Measurements from ENCODE around the gene LIX1L. TPM values are rescaled to one million over a fixed set of nuclear protein-coding genes. Genes with fewer than 3 reads are reported as not detected.
"Not testable (repeated sequence)": the region's sequence is repeated elsewhere in the genome, so short reads cannot be mapped to it uniquely, and the experiment has no call there.

The LIX1L gene
- total and polyA plus RNA-seq, 2 donors (not counting 3 experiments of a cell fraction or from before 2014, with no cell fraction given): 54.9 to 56.4 TPM

DNA sequence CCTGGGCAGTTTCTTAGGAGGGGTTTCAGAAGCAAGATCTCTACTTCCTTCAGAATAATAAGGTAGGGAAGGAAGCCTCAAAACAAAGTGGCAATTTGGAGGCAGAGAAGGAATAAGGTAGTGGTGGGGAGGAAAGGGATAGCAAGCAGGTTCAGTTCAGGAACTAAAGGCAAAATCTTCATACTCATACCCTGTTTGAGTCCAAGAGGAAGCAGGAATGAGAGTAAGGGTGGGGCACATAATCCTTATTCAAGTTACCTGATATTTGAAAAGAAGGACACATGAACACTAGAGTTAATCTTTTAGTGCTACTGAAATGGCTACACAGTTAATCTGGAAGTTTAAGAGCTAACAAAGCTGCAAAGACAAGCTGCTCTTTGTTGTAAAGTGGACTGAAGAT is 22.1 kb downstream of the LIX1L start:
- no peak for TF ChIP-seq JUN (IDR thresholded peaks at IDR 0.05; ENCODE audit: borderline replicate concordance, insufficient read depth, insufficient read length, low read depth)
- TF ChIP-seq CTCF (IDR thresholded peaks at IDR 0.05; ENCODE audit: extremely low read depth in 1 of 2, insufficient read depth in 1 of 2, low read depth in 1 of 2, low read length in 2 of 2): no peak
- TF ChIP-seq MAX (IDR thresholded peaks at IDR 0.05; ENCODE audit: insufficient read depth, insufficient read length): no peak
- no peak for TF ChIP-seq MYC (IDR thresholded peaks at IDR 0.05; ENCODE audit: low read depth, low read length)
- no peak for TF ChIP-seq FOS (IDR thresholded peaks at IDR 0.05; ENCODE audit: borderline replicate concordance, insufficient read depth, low read length)
- no peak for TF ChIP-seq POLR2AphosphoS5 (IDR thresholded peaks at IDR 0.05; ENCODE audit: insufficient read depth, low read depth, low read length)
- TF ChIP-seq GATA2 (IDR thresholded peaks at IDR 0.05; ENCODE audit: insufficient read depth, insufficient read length, low read depth, low read length): no peak
- no peak for TF ChIP-seq POLR2A (IDR thresholded peaks at IDR 0.05; ENCODE audit: low read depth, low read length)
- no peak for TF ChIP-seq EZH2 (IDR thresholded peaks at IDR 0.05; ENCODE audit: borderline replicate concordance, low read depth, low read length, severe bottlenecking)
- intact Hi-C loops (cut with micrococcal nuclease) (no loop called here), dilution Hi-C loops (cut with MboI; ENCODE audit: extremely low pct_ligation_motif_present, low sequenced_read_pairs) (no loop called here)
- no peaks in the 10 kb centered on the region for H3K27me3 ChIP-seq (ENCODE audit: control insufficient read depth in 2 of 2, insufficient read depth in 2 of 2, low read length in 2 of 2)
- peaks cover 10 to 14% of the 10 kb centered on the region in 2 experiments for H3K36me3 ChIP-seq (ENCODE audit: control insufficient read depth in 2 of 2, extremely low read depth in 1 of 2, insufficient read depth in 2 of 2, low read length in 2 of 2)
- H2AFZ ChIP-seq (ENCODE audit: low read depth, low read length): no peak overlapping the region
- H3K4me2 ChIP-seq (ENCODE audit: insufficient read depth, low read length): no peak overlapping the region
- no peaks in the 10 kb centered on the region for H3K9me3 ChIP-seq (replicated peaks; ENCODE audit: control insufficient read depth, insufficient read depth, low read length)
- no peaks in the 10 kb centered on the region for H3K79me2 ChIP-seq (ENCODE audit: control insufficient read depth, insufficient read depth, low read length)
- FAIRE-seq: no peak
- no peaks in the 10 kb centered on the region for H4K20me1 ChIP-seq (replicated peaks; ENCODE audit: control insufficient read depth, extremely low read depth, insufficient read depth, low read length)
- no peaks in the 10 kb centered on the region for H3K9me1 ChIP-seq (replicated peaks; ENCODE audit: control insufficient read depth, extremely low read depth, insufficient read depth, low read length)
- DNase-seq (ENCODE audit: low read depth, low spot score): no peak
- H3K4me3 ChIP-seq (replicated peaks in 1 of 3; ENCODE audit: insufficient read depth in 1 of 3, low read depth in 1 of 3, low read length in 3 of 3): no peak overlapping the region
- no peak overlapping the region for H3K27ac ChIP-seq (ENCODE audit: insufficient read depth, low read depth, low read length)
- BruUV-seq (replicated peaks): no TSS peak
- no peak overlapping the region for H3K9ac ChIP-seq (replicated peaks; ENCODE audit: extremely low read depth, insufficient read depth, low read length)
- ChIA-PET POLR2A (interaction anchor here (1.8 kb wide), 1 partner anchor 8 kb away, joined by 5 read pairs; the partner anchor contains the start of gene RBM8A), CTCF (interaction anchor here (1.2 kb wide), 1 partner anchor 26 kb away, joined by 3 read pairs; the partner anchor contains the start of gene ITGA10)
- no peaks in the 10 kb centered on the region for H3K4me1 ChIP-seq (ENCODE audit: control insufficient read depth, extremely low read depth, insufficient read depth, low read length)

- H3K27me3 ChIP-seq (ENCODE audit: control insufficient read depth in 2 of 2, insufficient read depth in 2 of 2, low read length in 2 of 2); H3K27ac ChIP-seq (ENCODE audit: insufficient read depth, low read depth, low read length); H3K9ac ChIP-seq (replicated peaks; ENCODE audit: extremely low read depth, insufficient read depth, low read length); H3K4me2 ChIP-seq (ENCODE audit: insufficient read depth, low read length); CTCF ChIA-PET; dilution Hi-C loops (cut with MboI; ENCODE audit: extremely low pct_ligation_motif_present, low sequenced_read_pairs); H3K9me1 ChIP-seq (replicated peaks; ENCODE audit: control insufficient read depth, extremely low read depth, insufficient read depth, low read length); H3K4me1 ChIP-seq (ENCODE audit: control insufficient read depth, extremely low read depth, insufficient read depth, low read length); H4K20me1 ChIP-seq (replicated peaks; ENCODE audit: control insufficient read depth, extremely low read depth, insufficient read depth, low read length); H3K79me2 ChIP-seq (ENCODE audit: control insufficient read depth, insufficient read depth, low read length); H2AFZ ChIP-seq (ENCODE audit: low read depth, low read length); H3K4me3 ChIP-seq (replicated peaks in 1 of 3; ENCODE audit: insufficient read depth in 1 of 3, low read depth in 1 of 3, low read length in 3 of 3); FAIRE-seq; BruUV-seq (replicated peaks); POLR2A ChIA-PET; DNase-seq (ENCODE audit: low read depth, low spot score); H3K9me3 ChIP-seq (replicated peaks; ENCODE audit: control insufficient read depth, insufficient read depth, low read length); intact Hi-C loops (cut with micrococcal nuclease): not testable (repeated sequence)
- H3K36me3 ChIP-seq (ENCODE audit: control insufficient read depth in 2 of 2, extremely low read depth in 1 of 2, insufficient read depth in 2 of 2, low read length in 2 of 2): peaks cover 10 to 14% of the 10 kb centered on the region in 2 experiments
Observed at GRCh38 chr1:145932522-145933009, 25.3 kb downstream of the LIX1L start.
